LoVo (cell line): ENCODE data around the gene RFX8.
"Not testable (repeated sequence)": the region's sequence is repeated elsewhere in the genome, so short reads cannot be mapped to it uniquely, and the experiment has no call there.

ENCODE experiments used
- DNase-seq: peaks from one replicate; pipeline ENCODE4 v3.0.0-alpha.2; 2016; ENCODE audit warnings: low spot score

RFX8 gene

DNA sequence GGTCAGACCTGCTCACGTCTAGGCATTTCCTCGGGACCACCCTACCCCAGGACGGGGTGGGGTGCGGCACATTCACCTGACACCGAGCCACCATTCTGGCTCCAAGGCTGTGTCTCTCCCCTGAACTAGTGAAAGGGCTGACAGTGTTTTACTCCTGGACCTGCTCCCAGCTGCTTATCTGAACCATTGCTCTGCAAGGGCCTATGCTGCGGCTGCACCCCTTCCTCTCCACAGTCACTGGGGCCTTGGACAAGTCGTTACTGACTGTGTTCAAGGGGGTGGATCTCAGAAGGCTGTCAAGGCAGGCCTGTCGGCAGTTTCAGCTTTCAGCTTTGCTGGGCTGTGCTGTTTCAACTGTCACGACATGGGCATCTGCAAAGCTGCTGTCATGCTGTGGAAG lies 99.3 kb downstream of the RFX8 start:
- DNase-seq: no peak

DNA sequence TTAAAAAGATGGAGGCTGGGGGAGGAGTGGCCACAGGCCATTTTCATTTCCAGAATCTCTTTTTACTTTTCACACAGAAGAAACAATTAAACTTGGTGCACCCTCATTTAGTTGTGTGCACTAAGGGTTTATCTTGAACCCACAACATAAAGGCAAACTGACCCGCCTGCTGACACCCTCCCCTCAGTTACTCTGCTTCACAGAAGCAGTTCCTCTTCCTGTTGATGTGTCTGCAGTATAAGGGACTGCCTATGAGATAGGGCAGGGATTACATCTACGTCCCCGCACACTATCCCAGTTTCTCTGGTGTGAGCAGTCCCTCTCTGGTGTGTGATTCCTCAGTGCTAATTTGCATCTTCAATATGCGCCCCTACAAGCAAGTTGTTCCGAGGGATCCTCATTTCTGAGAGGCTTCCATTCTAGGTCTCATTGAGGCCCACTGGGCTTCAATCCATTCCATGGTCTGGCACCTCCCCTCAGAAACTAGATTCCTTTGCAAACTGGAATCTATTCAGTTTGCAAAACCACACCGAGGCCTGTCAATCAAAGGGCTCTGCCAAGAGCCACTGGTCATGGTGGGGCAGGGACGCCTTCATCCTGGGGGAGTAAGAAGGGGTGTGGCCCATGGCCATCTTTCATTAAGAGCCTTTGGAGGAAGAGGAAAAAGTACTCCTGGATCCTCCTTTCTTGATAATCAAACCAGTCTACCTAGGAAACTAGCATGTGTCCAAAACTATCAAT lies 99.9 kb downstream of the RFX8 start:
- no peak for DNase-seq

- DNase-seq: no peak
Measured at GRCh38 chr2:101372792-101373191, 102.1 kb downstream of the RFX8 start.

DNA sequence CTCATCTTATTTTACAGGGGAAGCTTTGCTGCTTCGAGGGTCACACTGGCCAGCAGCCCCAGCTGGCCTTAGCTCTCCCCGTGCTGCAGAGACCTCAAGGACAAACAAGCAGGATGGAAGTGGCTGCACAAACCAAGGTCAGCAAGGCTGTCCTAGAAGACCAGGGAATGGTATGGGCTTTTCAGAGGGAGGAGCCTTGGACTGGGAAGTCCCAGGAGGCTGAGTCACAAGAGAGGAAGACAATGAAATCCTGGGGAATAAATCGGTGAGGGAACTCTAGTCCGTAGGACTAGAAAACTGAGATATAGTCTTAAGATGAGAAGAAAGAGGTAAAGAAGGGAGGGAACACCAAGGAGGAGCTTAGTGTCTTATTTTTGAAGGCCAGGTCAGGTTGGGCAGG lies 103.3 kb downstream of the RFX8 start:
- no peak for DNase-seq

GRCh38 chr2:101369100-101369499 lies 105.8 kb downstream of the RFX8 start:
- DNase-seq: no peak

DNA sequence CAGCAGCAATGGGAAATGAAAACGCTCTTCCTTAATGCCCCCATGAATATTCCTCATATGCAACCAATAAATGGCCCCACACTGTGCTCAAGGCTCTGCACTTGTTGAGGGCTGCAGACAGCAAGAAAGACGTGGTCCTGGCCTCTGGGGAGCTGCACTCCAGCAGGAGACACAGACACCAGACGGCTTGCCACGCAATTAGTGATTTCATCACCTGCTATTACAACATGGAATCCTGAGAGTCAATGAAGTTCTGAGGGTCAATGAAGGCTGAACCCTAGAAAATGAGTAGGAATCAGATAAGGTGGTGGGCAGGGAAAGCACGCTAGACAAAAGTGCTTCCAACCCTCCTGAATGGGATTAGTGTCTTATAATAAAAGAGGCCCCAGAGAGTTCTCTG lies 106.5 kb downstream of the RFX8 start:
- no peak for DNase-seq

DNA sequence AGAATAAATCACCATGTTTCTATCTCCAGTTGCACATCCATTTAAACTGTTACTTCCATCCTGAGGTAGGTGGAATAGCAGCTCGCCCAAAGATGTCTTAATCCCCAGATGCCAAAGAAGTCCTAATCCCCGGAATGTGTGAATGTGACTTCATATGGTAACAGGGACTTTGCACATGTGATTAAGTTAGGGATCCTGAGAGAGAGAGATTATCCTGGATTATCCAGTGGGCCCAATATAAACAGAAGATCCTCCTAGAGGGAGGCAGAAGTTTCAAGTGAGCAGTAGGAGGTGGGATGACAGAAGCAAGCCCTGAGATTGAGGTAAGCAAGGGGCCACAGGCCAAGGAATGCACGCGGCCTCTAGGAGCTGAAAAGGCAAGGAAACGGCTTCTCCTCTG lies 107.4 kb downstream of the RFX8 start:
- DNase-seq: no peak

- DNase-seq: no peak
Measured at GRCh38 chr2:101364878-101365277, 110.0 kb downstream of the RFX8 start.

DNA sequence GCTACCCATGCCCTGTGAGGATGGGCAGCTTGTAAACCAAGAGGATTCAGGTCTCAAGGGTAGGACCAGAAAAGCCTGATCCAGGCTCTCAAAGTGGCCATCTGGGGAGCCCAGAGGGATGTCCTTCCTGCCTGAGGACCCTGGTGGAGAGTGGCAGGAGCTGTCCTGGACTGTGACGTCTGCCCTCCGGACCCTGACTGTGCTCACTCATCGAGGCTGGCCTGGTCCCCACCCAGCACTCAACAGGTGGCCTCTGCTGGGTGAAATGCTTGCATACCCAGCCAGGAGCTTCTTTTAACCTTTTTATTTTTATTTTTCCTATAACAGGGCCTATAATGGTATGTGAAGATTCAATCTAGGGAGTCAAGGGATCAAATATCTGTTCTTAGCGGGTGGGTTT lies 112.1 kb downstream of the RFX8 start:
- DNase-seq: no peak

- DNase-seq: no peak
Measured at GRCh38 chr2:101362316-101362715, 112.6 kb downstream of the RFX8 start.

DNA sequence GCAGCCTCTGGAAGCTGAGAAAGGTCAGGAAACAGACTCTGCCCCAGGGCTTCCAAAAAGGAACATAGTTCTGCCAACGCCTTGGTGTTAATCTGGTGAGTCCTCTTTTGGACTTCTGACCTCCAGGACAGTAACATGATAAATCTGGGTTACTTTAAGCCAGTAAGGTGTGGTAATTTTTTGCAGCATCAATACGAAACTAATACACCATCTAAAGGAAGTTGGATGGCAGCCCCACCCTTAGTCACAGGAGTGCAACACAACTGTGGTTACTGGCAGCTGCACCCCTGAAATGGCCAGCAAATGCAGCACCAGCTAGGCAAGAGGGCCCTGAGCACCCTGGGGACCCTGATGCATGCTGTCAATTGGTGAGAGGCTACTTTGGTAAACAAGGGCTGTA lies 113.4 kb downstream of the RFX8 start:
- DNase-seq: no peak

- no peak for DNase-seq
Measured at GRCh38 chr2:101361121-101361520, 113.8 kb downstream of the RFX8 start.

DNA sequence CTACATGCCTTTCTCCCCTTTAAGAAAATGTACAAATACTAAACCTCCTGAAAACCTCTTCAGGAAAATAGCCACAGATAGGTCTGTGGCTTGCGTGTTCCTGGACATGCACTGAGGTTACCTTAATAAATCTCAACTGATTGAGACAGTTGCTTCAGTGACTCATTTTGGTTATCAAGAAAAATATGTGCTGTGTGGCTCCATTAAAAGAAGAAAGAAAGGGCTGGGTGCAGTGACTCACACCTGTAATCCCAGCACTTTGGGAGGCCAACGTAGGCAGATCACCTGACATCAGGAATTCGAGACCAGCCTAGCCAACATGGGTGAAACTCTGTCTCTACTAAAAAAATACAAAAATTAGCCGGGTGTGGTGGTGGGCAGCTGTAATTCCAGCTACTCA lies 114.7 kb downstream of the RFX8 start:
- DNase-seq: peak; percentile 81

DNA sequence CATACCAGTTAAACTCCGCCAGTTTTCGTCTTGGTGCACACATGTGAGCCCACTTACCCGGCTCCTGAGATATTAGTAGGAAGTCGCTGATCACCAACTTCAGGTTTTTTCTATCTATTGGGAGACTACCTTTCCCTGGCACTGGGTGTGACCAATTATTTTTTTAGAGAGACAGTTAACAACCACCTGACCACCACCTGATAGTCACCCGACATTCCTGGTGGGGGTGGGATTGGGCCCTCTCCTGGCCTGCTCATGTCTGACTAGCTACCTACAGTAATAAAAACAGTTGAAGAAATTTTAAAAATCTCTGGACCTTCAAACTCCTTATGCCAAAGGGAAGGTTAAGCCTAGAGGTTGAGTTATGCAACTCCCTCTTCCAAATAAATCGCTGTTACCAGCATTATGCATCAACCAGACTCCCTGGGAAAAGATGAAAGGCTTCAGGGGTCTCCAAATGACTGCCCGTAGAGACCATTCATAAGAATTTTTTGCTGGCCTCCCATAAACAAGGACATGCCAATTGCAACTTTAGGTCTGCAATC lies 115.4 kb downstream of the RFX8 start:
- DNase-seq: no peak

GRCh38 chr2:101357376-101357775 lies 117.5 kb downstream of the RFX8 start:
- DNase-seq: no peak

- DNase-seq: no peak
Measured at GRCh38 chr2:101356521-101356920, 118.4 kb downstream of the RFX8 start.

DNA sequence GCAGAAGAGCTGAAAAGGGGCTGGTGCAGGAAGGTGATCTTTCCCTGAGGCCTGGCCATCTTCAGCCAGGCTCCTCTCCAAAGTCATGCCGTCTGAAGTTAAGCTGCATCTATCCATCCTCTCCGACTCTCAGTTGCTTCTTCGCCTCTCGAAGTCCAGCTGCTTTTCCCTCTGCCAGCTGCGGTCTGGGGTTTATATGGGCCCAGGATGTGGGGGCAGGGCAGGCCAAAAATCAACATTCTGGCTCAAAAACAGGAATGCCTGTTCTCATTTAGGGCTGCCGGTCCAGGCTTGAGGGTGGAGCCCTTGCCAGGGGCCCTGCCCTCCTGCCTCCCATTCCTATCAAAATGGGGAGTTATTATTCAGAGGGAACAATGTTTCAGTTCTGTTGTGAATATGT lies 118.9 kb downstream of the RFX8 start:
- no peak for DNase-seq

DNA sequence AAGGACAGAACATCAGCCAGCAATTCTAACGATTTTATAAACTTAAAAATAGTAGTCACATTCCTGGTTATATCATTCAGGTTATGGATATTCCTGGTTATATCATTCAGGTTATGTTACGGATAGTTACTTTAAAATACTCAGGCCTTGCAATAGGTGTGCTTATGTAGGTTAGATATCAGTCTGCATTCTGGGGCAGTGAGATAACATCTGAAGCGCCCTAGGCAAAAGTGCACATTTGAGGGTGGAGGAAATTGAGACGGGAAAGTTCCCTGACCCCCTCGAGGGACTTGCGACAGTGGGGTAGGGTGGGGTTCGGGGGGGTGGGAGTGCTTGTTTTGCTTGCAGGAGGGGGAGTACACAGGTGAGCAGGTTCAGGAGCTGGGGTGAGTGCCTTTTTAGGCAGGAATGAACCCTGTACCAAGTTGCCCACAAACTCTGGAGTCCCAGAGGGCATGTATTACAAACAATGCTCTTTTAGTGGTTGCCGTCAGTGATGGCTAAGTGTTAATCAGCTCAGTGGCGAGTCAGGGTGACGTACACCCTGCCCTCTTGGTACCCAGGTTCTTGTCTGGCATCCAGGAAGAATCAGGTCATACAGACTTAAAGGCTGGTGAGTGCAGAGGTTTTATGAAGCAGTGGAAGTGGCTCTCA lies 119.4 kb downstream of the RFX8 start:
- DNase-seq: no peak

GRCh38 chr2:101354420-101355311 lies 120.2 kb downstream of the RFX8 start:
- DNase-seq: no peak

DNA sequence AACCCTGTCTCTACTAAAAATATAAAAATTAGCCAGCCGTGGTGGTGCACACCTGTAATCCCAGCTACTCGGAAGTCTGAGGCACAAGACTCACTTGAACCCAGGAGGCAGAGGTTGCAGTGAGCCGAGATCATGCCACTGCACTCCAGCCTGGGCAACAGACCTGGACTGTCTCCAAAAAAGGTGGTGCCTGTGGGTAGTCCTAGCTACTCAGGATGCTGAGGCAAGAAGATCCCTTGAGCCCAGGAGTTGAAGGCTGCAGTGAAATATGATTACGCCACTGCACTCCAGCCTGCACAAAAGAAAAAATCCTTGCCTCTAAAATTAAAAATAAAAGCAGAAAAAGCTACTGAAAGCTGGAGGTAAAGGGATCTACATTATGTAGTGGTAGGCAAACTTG lies 122.3 kb downstream of the RFX8 start:
- not testable (repeated sequence) for DNase-seq

DNA sequence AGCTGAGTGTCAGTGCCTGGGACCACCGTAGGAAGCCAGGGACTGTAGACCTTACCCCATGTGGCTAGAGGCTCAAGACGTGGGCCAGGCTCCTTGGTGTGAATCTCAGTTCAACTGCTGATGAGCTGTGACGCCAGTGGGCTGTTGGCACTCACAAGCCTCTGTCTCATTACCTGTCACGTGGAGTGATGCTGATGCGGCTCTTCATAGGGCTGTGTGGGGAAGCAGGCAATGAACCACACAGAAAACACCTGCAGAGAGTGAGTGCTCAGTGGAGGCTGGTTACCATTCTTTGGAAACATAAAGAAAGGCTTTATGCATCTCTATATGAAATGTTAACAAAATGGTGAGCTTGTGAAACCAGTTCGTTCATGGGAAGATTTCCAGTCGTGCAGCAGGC lies 123.7 kb downstream of the RFX8 start:
- DNase-seq: no peak

GRCh38 chr2:101349893-101350662 lies 124.8 kb downstream of the RFX8 start:
- no peak for DNase-seq
